HuH-7.5 (cell line): ENCODE data around the gene GGA2.
"Not testable (repeated sequence)": the region's sequence is repeated elsewhere in the genome, so short reads cannot be mapped to it uniquely, and the experiment has no call there.

Experiments used
- DNase-seq: peaks from one replicate; pipeline ENCODE4 v3.0.0; 2011; ENCODE audit warnings: low spot score

The GGA2 gene

GRCh38 chr16:23524886-23525285 lies 14.6 kb upstream of the GGA2 start:
- DNase-seq, result no peak

- DNase-seq, result no peak
Observed at GRCh38 chr16:23523876-23524385, 13.6 kb upstream of the GGA2 start.

GRCh38 chr16:23523321-23523720 lies 13.0 kb upstream of the GGA2 start:
- no peak for DNase-seq

GRCh38 chr16:23521965-23522364 lies 11.7 kb upstream of the GGA2 start:
- no peak for DNase-seq

- DNase-seq, result no peak
Observed at GRCh38 chr16:23521037-23521743, 10.9 kb upstream of the GGA2 start.

GRCh38 chr16:23520500-23520899 lies 10.2 kb upstream of the GGA2 start:
- DNase-seq, result no peak

GRCh38 chr16:23519282-23519681 lies 9.0 kb upstream of the GGA2 start:
- no peak for DNase-seq

GRCh38 chr16:23518435-23518891 lies 8.2 kb upstream of the GGA2 start:
- DNase-seq, result no peak

- DNase-seq, result no peak
Observed at GRCh38 chr16:23516366-23517137, 6.3 kb upstream of the GGA2 start.

GRCh38 chr16:23515881-23516280 lies 5.6 kb upstream of the GGA2 start:
- DNase-seq, result no peak

GRCh38 chr16:23514381-23515152 lies 4.3 kb upstream of the GGA2 start:
- no peak for DNase-seq

- DNase-seq, result no peak
Observed at GRCh38 chr16:23512168-23512695, 1.9 kb upstream of the GGA2 start.

GRCh38 chr16:23511731-23512130 lies 1.4 kb upstream of the GGA2 start:
- DNase-seq, result no peak

GRCh38 chr16:23510915-23511270 lies 599 bp upstream of the GGA2 start:
- not testable (repeated sequence) for DNase-seq

- no peak for DNase-seq
Observed at GRCh38 chr16:23509782-23510163, 521 bp downstream of the GGA2 start.

GRCh38 chr16:23509441-23509754 lies 896 bp downstream of the GGA2 start:
- no peak for DNase-seq

GRCh38 chr16:23508589-23509440 lies 1.5 kb downstream of the GGA2 start:
- no peak for DNase-seq

GRCh38 chr16:23506606-23506994 lies 3.7 kb downstream of the GGA2 start:
- DNase-seq, result no peak

- no peak for DNase-seq
Observed at GRCh38 chr16:23505671-23506605, 4.4 kb downstream of the GGA2 start.

- no peak for DNase-seq
Observed at GRCh38 chr16:23505180-23505665, 5.1 kb downstream of the GGA2 start.
